Forelimb muscle (tissue), 1 donor: ENCODE data around the gene CLDN4. TPM values are rescaled to one million over a fixed set of nuclear protein-coding genes. Genes with fewer than 3 reads are reported as not detected.

Experiments
- DNase-seq: peaks from one replicate; pipeline ENCODE4 v3.0.0-alpha.2; 2013; ENCODE audit warnings: low read depth
- polyA plus RNA-seq: library from polyadenylated mRNA; unstranded; fragments of 120-200 nt; gene quantifications from one replicate; pipeline ENCODE4 v1.2.1, GENCODE V29; 2013; ENCODE audit not compliant: insufficient read length

Gene CLDN4
- polyA plus RNA-seq, 1 donor = 0.49 TPM

DNA sequence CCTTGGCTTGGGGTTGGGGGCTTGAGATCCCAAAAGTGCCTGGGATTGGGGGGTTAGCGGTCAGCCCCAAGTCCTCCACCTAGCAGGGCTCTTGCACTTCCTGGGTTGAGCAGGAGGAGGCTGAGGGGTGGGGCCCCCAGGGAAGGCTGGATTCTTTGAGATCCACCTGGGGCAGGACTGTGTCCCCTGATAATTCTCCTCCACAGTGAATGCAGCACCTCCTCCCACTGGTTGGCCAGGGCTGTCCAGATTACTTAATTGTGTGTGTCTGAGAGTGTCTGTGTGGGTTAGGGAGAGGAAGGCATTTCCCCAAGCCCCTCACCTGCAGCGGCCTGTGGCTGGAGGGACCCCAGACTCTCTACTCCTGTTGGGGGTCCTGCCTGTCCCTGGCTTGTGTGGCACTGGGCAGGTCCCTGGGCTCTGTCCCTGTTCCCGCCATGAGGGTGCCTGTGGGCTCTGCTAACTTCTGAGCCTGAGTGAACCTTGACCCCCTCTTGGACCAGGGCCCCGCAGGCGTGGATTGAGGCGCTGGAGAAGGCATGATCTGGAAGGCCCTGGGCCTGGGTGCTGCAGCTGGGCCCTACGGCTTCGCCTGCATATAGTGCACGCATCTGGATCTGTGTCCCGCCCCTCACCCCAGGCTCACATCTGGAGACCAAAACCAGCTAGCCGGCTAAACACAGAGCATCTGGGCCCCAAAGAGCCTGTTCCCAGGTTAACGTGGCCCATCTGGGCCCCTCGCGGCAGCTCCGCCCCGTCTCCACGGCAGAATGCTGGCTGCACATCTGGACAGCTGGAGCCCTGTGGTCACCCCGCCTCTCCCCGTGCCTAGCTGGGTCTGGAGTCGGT lies 40.6 kb downstream of the CLDN4 start:
- no peak for DNase-seq

DNA sequence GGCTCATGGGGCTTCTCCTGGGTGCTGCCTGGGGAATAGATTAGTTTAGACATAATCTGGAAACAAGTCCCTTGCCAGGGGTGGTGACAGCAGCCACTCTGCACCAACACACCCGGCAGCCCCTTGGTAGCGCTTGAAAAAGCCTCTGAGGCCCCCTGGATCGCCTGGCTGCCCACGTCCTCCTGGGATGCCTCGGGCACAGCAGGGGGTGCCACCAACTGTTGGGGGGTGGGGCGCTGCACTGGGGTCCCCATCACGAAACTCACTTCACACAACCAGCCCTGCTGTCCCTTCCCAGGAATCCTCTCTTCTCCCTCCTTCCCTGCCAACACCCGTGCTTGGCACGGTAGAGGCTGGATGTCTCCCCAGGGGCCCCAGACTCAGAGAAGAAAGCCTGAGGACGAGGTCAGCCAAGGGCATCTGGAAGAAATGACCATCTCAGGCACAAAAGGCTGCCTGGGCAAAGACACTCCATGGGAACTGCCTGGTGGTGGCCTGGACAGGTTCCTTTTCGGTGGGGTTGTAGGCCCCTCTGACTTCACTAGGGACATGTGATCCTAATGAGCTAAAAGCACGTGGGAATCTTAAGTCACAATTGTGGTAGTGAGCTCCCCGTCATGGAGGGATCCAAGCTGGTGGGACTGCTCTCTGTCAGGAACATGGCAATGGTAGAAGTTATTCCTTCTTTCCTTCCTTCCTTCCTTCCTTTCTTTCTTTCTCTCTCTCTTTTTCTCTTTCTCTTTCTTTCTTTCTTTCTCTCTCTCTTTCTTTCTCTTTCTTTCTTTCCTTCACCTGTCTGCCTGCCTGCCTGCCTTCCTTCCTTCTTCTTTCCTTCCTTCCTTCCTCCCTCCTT lies 41.5 kb downstream of the CLDN4 start:
- no peak for DNase-seq

DNA sequence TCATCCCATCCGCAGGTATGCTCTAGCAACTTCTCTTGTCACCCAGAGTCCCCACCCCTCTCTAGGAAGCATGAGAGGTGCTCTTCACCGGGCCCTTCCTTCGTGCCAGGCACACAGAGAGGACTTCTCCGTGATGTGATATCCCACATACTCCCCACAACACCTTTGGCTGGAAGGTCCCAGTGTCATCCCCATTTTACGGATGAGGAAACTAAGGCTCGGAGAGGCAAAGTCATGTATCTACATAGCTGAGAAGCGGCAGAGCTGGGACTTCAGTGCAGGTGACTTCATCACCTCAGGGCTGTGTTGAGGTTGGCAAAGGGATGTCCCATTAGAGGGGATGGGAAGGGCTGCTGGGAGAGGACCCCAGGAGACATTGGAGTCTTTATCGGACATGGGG lies 45.6 kb downstream of the CLDN4 start:
- no peak for DNase-seq

DNA sequence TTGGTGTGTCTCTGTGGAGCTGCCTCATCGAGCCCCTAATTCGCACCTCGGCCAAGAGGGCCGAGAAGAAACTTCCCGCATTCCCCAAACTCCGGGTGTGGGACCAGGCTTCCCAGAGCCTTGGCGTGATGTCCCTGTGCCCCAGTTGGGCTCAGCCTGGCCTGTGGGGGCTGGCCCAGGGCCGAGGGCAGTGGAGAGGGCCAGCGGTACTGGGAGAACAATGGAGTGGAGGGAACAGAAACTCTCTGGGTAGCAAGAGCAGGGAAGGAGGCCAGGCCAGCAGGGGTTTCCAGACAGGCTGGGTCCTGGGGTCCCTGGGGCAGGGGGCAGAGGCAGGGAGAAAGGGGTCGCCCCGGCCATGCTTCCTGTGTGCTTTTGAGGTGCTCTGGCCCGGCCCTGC lies 46.2 kb downstream of the CLDN4 start:
- DNase-seq = no peak

DNA sequence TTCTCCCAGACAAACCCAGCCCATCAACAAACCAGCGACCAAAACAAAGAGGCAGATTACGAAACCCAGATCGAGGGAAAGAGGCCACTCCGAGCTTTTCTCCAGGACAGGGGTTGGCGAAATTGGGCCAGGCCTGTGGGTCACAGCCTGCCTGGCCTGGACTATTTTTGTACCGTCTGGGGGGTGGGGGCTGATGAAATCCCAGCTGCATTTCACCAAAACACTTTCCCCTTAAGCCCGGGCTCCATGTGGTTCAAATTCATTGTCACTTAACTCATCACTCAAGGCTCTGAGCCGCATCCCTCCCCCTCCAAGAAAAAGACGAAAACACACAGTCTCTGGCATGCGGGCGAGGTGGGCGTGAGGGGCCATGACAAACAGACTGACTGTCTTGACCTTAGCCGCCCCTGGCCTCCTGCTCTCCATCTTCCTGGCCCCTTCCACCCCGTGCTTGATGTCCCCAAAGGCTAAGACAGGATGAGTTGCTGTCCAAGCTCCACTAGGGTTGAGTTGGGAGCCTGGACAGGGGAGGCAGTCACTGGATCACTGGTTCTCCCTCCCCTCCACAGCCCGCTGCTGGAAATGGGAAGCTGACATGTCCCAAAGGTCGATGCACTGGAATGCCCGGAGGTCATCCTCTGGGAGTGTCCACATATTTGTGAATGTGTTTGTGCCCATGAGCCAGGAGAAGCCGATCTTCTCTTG lies 49.3 kb downstream of the CLDN4 start:
- DNase-seq = no peak

DNA sequence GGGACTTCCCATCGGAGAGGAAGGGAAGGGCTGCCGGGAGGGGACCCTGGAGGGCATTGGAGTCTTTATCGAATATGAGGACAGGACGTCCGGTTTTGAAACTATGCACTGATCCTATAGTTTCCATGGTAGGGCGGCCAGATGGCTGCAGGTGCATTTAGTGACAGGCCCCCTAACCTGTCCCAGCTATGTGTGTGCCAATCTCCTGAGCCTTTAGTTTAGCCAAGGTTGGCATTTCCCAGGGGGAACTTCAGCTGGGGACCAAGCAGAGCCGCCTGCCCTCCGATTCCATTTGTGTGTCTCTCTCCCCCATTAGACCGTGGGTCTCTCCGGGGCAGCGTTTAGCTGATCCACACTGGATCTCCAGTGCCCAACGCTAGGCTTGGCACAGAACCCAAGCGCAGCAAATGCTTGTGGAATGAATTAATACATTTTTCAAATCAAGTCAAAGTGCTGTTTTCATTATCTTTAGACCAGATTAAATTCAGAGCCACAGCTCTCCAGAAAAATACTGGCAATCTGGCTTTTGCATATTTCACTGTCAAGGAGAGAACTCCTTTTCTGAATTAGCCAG lies 50.0 kb downstream of the CLDN4 start:
- DNase-seq = no peak

DNA sequence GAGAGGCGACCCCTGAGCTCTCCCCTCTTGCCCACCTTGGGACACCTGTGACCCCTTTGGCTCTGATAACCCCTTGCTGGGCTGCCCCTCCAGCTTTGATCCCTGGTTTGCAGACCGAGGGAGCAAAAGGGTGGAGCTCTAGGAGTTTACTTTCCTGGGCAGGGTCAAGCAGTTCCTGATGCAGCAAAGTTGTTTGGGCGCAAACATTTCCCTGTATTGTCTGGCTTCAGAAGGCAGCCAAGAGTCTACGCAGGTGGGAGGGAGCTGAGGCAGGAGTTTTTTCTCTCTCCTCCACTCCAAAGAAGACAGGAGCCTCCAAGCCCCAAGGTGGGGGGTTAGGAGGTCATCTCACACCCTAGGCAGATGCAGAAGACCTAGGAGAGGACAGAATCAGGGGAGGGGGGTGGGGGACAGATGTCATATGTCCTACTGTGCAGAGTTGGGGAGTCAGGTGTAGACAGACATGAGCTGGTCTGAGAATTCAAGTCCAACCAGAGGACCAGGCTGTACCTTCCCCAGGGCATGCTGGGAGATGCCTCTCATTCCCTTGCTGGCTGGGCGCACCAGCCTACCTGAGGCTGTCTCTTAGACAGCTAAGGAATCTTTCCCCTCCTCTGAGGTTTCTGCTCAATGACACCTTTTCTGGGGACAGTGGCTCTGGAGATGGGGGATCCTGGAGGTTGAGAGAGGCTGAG lies 50.7 kb downstream of the CLDN4 start:
- DNase-seq = no peak

DNA sequence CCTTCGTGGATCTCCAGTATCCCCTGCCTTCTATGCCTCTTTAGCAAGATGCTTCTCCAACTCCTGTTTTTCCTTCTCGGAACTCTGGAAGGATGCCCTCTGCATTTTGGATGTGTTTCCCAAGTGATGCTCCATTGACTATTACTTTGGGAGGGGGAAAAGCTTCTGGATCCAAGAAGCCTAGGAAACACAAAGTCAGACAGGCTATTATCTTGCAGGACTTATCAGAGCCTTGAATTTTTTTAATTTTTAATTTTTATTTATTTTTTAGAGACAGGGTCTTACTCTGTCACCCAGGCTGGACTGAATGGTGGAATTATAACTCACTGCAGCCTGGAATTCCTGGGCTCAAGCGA lies 51.2 kb downstream of the CLDN4 start:
- DNase-seq = no peak

Other genes starting within 250 kb of the CLDN4 start
- 0.10 TPM for gene MLXIPL, start 206.5 kb upstream of the CLDN4 start, polyA plus RNA-seq
- gene VPS37D, start 163.2 kb upstream of the CLDN4 start, polyA plus RNA-seq = 2.8 TPM
- gene DNAJC30, start 147.5 kb upstream of the CLDN4 start, polyA plus RNA-seq = 6.3 TPM
- 83.7 TPM for gene BUD23, start 147.4 kb upstream of the CLDN4 start, polyA plus RNA-seq
- 13.5 TPM for gene STX1A, start 111.3 kb upstream of the CLDN4 start, polyA plus RNA-seq
- gene ABHD11, start 92.2 kb upstream of the CLDN4 start, polyA plus RNA-seq = 10.7 TPM
- 0.14 TPM for gene CLDN3, start 60.7 kb upstream of the CLDN4 start, polyA plus RNA-seq
- gene METTL27, start 11.5 kb downstream of the CLDN4 start, polyA plus RNA-seq = 1.9 TPM
- gene TMEM270, start 30.2 kb downstream of the CLDN4 start, polyA plus RNA-seq = not detected
- gene ELN, start 197.2 kb downstream of the CLDN4 start, polyA plus RNA-seq = 91.6 TPM